GM12865 (cell line): ENCODE results near the gene ING3.

Source experiments
- DNase-seq: peaks from one replicate; pipeline ENCODE4 v3.0.0; 2010; ENCODE audit warnings: low read depth
- H3K4me3 ChIP-seq: 2 replicates; pipeline ENCODE4 v1.5.1; 2011; ENCODE audit warnings: mild to moderate bottlenecking, low read depth, low read length, control low read depth
- TF ChIP-seq, protein P1 (sequence below): IDR thresholded peaks from 2 replicates; pipeline ENCODE4 v1.5.1; 2011; ENCODE audit warnings: low read length, control low read depth, low read depth, inconsistent platforms; ENCODE audit not compliant: insufficient read depth; ENCODE audit errors: missing control alignments

The ING3 gene, protein sequence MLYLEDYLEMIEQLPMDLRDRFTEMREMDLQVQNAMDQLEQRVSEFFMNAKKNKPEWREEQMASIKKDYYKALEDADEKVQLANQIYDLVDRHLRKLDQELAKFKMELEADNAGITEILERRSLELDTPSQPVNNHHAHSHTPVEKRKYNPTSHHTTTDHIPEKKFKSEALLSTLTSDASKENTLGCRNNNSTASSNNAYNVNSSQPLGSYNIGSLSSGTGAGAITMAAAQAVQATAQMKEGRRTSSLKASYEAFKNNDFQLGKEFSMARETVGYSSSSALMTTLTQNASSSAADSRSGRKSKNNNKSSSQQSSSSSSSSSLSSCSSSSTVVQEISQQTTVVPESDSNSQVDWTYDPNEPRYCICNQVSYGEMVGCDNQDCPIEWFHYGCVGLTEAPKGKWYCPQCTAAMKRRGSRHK

DNA sequence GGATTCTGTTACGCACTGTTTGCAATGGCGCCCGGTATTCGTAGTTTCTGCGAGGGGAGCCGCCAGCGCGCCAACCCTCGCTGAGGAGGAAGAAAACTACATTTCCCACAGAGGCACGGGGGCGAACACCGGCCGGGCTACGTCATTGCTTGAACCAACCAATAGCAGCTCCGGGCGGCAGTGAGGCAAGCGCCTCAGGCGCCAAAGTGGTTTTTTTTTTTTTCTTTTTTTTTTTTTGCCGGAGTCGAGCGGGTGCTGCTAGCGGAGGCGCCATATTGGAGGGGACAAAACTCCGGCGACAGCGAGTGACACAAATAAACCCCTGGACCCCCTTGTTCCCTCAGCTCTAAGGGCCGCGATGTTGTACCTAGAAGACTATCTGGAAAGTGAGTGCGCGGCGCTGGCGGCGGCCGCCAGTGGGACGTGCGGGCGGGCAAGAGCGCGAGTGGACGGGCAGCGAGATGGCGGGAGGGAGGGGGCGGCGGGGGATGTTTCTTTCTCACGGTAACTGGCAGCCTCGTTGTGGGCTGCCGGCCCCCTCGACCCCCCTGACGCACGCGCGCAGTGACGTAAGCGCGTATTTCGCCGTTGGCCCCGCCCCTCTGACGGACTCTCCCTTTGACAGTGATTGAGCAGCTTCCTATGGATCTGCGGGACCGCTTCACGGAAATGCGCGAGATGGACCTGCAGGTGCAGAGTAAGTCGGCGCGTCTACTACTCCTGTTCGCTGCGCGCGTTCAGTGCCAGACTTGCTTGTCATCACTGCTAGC lies at the start of gene ING3:
ING3 (plus strand) TSS at position 239 of the 770 bp plus-strand sequence; CDS start at position 359, 120 bp downstream.
- TF ChIP-seq, protein P1, sequence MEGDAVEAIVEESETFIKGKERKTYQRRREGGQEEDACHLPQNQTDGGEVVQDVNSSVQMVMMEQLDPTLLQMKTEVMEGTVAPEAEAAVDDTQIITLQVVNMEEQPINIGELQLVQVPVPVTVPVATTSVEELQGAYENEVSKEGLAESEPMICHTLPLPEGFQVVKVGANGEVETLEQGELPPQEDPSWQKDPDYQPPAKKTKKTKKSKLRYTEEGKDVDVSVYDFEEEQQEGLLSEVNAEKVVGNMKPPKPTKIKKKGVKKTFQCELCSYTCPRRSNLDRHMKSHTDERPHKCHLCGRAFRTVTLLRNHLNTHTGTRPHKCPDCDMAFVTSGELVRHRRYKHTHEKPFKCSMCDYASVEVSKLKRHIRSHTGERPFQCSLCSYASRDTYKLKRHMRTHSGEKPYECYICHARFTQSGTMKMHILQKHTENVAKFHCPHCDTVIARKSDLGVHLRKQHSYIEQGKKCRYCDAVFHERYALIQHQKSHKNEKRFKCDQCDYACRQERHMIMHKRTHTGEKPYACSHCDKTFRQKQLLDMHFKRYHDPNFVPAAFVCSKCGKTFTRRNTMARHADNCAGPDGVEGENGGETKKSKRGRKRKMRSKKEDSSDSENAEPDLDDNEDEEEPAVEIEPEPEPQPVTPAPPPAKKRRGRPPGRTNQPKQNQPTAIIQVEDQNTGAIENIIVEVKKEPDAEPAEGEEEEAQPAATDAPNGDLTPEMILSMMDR = no peak
- peak within 1 kb of the TSS; percentile 94 for H3K4me3 ChIP-seq
- peak; percentile 99 for DNase-seq

DNA sequence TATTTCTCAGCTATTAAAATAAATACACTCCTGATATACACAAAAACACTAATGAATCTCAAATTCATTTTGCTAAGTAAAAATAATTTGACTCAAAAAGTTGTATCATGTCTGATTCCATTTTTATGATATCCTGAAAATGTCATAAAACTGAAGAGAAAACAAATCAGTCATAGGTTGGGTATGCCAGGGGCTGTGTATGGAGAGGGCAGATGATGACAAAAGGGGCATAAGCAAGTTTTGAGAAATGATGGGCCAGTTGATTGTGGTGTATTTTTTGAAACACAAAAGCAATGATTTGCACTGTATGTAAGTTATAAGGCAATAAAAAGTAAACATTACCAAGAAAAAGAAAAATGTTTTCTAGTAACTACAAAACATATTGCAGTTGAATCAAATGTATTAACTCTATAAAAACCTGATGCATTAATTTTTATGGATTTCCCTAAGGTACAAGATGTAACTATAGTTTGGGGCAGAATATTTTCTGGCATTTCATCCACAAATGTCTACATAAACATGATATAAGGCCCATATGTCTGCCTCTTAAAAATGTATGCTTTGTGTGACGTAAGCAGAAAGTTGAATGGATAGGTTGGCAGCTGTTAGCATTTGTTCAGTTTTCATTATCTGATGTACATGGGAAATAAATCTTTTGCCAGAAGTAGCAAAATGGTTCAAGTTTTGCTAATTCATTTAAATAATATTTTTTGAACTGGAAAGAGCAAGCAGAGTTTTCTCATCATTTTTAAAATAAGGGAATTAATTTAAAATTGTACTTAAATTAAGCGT lies 35.1 kb upstream of the ING3 start:
- H3K4me3 ChIP-seq = no peak overlapping the region
- TF ChIP-seq, protein P1 = no peak
- DNase-seq = no peak

DNA sequence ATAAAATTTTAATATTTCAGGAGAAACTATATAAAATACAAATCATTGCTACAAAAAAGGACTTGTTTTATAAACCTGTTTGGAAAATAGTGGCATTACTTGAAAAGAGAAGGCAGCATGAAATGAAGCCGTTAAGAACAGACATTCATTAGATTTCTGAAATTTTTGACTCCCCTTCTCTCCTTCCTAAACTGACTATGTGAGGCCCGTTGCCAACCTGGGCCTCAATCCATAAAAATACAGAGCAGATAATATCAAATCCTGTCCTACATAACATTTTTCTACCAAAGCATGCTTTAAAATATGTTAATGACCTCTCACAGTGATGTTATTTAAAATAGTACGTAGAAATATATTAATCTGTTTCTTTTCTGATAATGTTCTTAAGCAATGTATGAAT lies 34.5 kb upstream of the ING3 start:
- H3K4me3 ChIP-seq = no peak overlapping the region
- DNase-seq = no peak
- TF ChIP-seq, protein P1 = no peak

DNA sequence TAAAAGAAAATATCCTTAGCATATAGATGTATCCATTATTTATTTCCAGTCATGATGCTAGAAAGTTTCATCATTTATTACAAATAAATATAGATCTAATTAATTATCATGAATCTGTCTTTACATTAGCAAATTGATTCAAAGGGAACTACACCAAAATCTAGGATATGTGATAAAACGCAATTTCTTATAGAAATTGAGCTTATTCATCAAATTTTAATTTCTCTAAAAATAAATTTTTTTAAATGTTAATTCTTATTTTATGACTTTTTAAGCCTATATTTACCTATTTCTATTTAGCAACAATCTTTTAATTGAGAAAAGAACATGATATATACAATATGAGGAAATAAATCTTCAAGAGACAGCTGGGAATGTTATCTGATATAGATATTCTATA lies 34.0 kb upstream of the ING3 start:
- no peak for DNase-seq

DNA sequence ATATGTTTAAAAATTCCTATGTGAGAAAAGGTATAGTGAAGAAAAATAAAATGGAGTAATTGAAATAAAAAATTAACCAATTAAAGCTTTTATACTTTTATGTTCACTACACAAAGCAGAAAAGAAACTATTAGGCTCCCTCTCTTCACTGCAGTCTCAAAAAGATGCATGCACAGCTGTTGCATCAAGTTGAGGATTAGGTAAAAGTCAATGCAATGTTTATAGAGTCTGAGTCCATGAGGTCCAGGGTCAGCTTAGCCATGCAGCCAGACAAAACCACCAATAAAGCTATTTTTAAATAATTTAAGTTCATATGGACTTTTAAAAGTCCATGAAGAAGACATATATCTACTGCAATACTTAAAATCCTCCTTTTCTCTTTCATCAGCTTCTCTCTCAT lies 31.1 kb upstream of the ING3 start:
- no peak overlapping the region for H3K4me3 ChIP-seq
- DNase-seq = no peak

More for the DNA sequence above, 34.0 kb upstream of the ING3 start:
- H3K4me3 ChIP-seq = no peak overlapping the region
- TF ChIP-seq, protein P1 = no peak

DNA sequence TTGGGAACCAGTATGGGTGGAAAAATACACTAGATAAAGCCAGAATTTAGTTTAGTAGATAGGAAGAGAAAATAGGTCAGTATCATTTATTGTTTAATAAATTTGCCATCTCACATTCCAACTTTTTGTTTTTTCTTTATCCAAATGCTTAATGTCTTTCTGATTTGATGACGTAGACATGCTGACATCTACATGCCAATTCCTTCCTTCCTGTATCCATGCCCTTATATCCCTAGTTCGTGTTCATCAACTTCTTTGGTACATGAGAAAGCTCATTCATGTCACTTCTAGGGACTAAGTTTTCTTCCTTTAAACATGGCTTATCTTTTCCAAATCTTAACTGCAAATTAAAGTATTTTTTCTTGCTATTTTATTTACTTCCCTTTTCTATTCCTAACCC lies 30.5 kb upstream of the ING3 start:
- TF ChIP-seq, protein P1 = no peak
- DNase-seq = no peak
- H3K4me3 ChIP-seq = no peak overlapping the region

More for the DNA sequence above, 31.1 kb upstream of the ING3 start:
- TF ChIP-seq, protein P1 = no peak
